A673 (cell line): ENCODE data around the gene ATG7. TPM values are rescaled to one million over a fixed set of nuclear protein-coding genes. Genes with fewer than 3 reads are reported as not detected.

Experiments used
- BruUV-seq: library from RNA; stranded (reverse); fragments of 400-500 nt; replicated peaks from 2 replicates; lab custom pipeline; 2021; lab: Mats Ljungman, UMichigan
- CTCF ChIA-PET: fragments of 300-600 bp; sonication (Branson Sonifier 250); formaldehyde crosslinking; loops from one replicate; lab custom pipeline; 2022; ENCODE audit warnings: antibody characterized with exemption; lab: Charles Lee
- POLR2A ChIA-PET: fragments of 300-600 bp; sonication (Branson Sonifier 250); formaldehyde crosslinking; loops from one replicate; lab custom pipeline; 2022; ENCODE audit warnings: antibody characterized with exemption; ENCODE audit not compliant: low non-redundant PET; lab: Charles Lee
- DNase-seq: peaks from one replicate; pipeline ENCODE4 v3.0.0-alpha.2; 2015; ENCODE audit warnings: low spot score
- H3K27ac ChIP-seq: fragments of 200-600 bp; sonication (generic); 2 replicates; pipeline ENCODE4 v1.5.1; 2016; ENCODE audit warnings: mixed run types, low read depth, mild to moderate bottlenecking, mixed read lengths, antibody characterized with exemption, low read length; ENCODE audit not compliant: poor library complexity, severe bottlenecking
- H3K27me3 ChIP-seq: fragments of 200-600 bp; sonication (generic); replicated peaks from 2 replicates; pipeline ENCODE4 v1.6.1; 2017; ENCODE audit warnings: mixed run types, low read depth, mild to moderate bottlenecking, mixed read lengths, antibody characterized with exemption, low read length; ENCODE audit not compliant: insufficient read depth, poor library complexity
- H3K36me3 ChIP-seq: fragments of 200-600 bp; sonication (generic); 2 replicates; pipeline ENCODE4 v1.6.1; 2016; ENCODE audit warnings: mixed run types, mild to moderate bottlenecking, mixed read lengths, antibody characterized with exemption, low read length; ENCODE audit not compliant: insufficient read depth, poor library complexity, severe bottlenecking
- H3K4me1 ChIP-seq: fragments of 200-600 bp; sonication (generic); 2 replicates; pipeline ENCODE4 v1.6.1; 2017; ENCODE audit warnings: mixed run types, mild to moderate bottlenecking, mixed read lengths, antibody characterized with exemption, low read length; ENCODE audit not compliant: insufficient read depth, poor library complexity, severe bottlenecking
- H3K4me3 ChIP-seq: fragments of 200-600 bp; sonication (generic); 2 replicates; pipeline ENCODE4 v1.5.1; 2016; ENCODE audit warnings: low read depth, mixed run types, mild to moderate bottlenecking, mixed read lengths, low read length; ENCODE audit not compliant: poor library complexity, severe bottlenecking
- H3K9me3 ChIP-seq: fragments of 200-600 bp; sonication (generic); 2 replicates; pipeline ENCODE4 v1.6.1; 2016; ENCODE audit warnings: mixed run types, low read depth, mild to moderate bottlenecking, mixed read lengths, antibody characterized with exemption, low read length; ENCODE audit not compliant: poor library complexity, severe bottlenecking
- CTCF ChIP-seq: fragments of 300-800, 200-600 bp; sonication (generic); conservative IDR thresholded peaks from 2 replicates; pipeline ENCODE4 v1.5.1; 2017; ENCODE audit warnings: low read depth, mild to moderate bottlenecking, antibody characterized with exemption, low read length, moderate library complexity, mixed read lengths
- EZH2 ChIP-seq: fragments of 200-600 bp; sonication (generic); IDR thresholded peaks from 2 replicates; pipeline ENCODE4 v1.6.1; 2017; ENCODE audit warnings: borderline replicate concordance, low read depth, mild to moderate bottlenecking, mixed read lengths, antibody characterized with exemption, low read length; ENCODE audit not compliant: poor library complexity, severe bottlenecking
- intact Hi-C: fragments of 100-400 bp; cut with micrococcal nuclease; formaldehyde crosslinking; loops from one replicate; pipeline ENCODE4 v1.10.0; 2022; ENCODE audit not compliant: unreplicated experiment
- total RNA-seq: library from RNA; stranded (reverse); gene quantifications from 2 replicates; pipeline ENCODE4 v1.2.3, GENCODE V29; 2021

The ATG7 gene
- total RNA-seq, 1 experiment from 2014 or later, result 30.9 TPM

- peak overlapping the region; percentile 42 for H3K4me3 ChIP-seq
- BruUV-seq, result no TSS peak
- H3K36me3 ChIP-seq, result no peaks in the 10 kb centered on the region
- no peaks in the 10 kb centered on the region for H3K27me3 ChIP-seq
- ChIA-PET POLR2A (no interaction called here), CTCF (no interaction called here)
- peak overlapping the region; percentile 77 for H3K27ac ChIP-seq
- DNase-seq, result peak; percentile 90
- H3K4me1 ChIP-seq, result peaks cover 61% of the 10 kb centered on the region
- TF ChIP-seq CTCF, result no peak
- TF ChIP-seq EZH2, result no peak
- intact Hi-C loops, result loop anchor here (2.0 kb wide), 1 partner anchor 60 kb away; the partner anchor contains the start of gene VGLL4
- no peaks in the 10 kb centered on the region for H3K9me3 ChIP-seq
Observed at GRCh38 chr3:11582191-11582968, 310.2 kb downstream of the ATG7 start.

- H3K4me3 ChIP-seq, result no peak overlapping the region
- TF ChIP-seq CTCF (no peak), EZH2 (no peak)
- POLR2A ChIA-PET, result interaction anchor here (0.6 kb wide), 1 partner anchor 244 kb away, joined by 4 read pairs; no protein-coding TSS in a partner anchor
Observed at GRCh38 chr3:11583235-11583634, 311.0 kb downstream of the ATG7 start.

GRCh38 chr3:11583638-11584046, 311.4 kb downstream of the ATG7 start:
- no peak for DNase-seq
- H3K27ac ChIP-seq, result peak overlapping the region; percentile 77
- no peak overlapping the region for H3K4me3 ChIP-seq
- H3K4me1 ChIP-seq, result peaks cover 66% of the 10 kb centered on the region
- TF ChIP-seq CTCF, result no peak
- TF ChIP-seq EZH2, result no peak
- no TSS peak for BruUV-seq
- intact Hi-C loops, result loop anchor here (2.0 kb wide), 1 partner anchor 59 kb away; the partner anchor contains the start of gene VGLL4
- H3K27me3 ChIP-seq, result no peaks in the 10 kb centered on the region
- H3K36me3 ChIP-seq, result no peaks in the 10 kb centered on the region
- POLR2A ChIA-PET, result interaction anchor here (0.6 kb wide), 1 partner anchor 244 kb away, joined by 4 read pairs; no protein-coding TSS in a partner anchor
- no peaks in the 10 kb centered on the region for H3K9me3 ChIP-seq
- CTCF ChIA-PET, result no interaction called here

More at GRCh38 chr3:11583235-11583634, 311.0 kb downstream of the ATG7 start:
- Histone ChIP-seq H3K27ac (peak overlapping the region; percentile 77), H3K9me3 (no peaks in the 10 kb centered on the region), H3K36me3 (no peaks in the 10 kb centered on the region), H3K4me1 (peaks cover 66% of the 10 kb centered on the region), H3K27me3 (no peaks in the 10 kb centered on the region)
- no TSS peak for BruUV-seq
- no peak for DNase-seq
- CTCF ChIA-PET, result no interaction called here
- intact Hi-C loops, result loop anchor here (2.0 kb wide), 1 partner anchor 60 kb away; the partner anchor contains the start of gene VGLL4
